ENCODE measurements around the gene SAMD8.
"Not testable (repeated sequence)": the region's sequence is repeated elsewhere in the genome, so short reads cannot be mapped to it uniquely, and the experiment has no call there.

The SAMD8 gene

GRCh38 chr10:75086278-75086934 is 25.1 kb upstream of the SAMD8 start:
- no peak for DNase-seq

- no peak for DNase-seq
Observed at GRCh38 chr10:75088640-75089039, 22.8 kb upstream of the SAMD8 start.

GRCh38 chr10:75089634-75090033 is 21.8 kb upstream of the SAMD8 start:
- DNase-seq, result no peak

GRCh38 chr10:75091146-75091545 is 20.3 kb upstream of the SAMD8 start:
- no peak for DNase-seq

GRCh38 chr10:75094465-75094864 is 17.0 kb upstream of the SAMD8 start:
- DNase-seq, result no peak

GRCh38 chr10:75095631-75096030 is 15.8 kb upstream of the SAMD8 start:
- no peak for DNase-seq

GRCh38 chr10:75096749-75097148 is 14.7 kb upstream of the SAMD8 start:
- DNase-seq, result no peak

- DNase-seq, result no peak
Observed at GRCh38 chr10:75097666-75098285, 13.7 kb upstream of the SAMD8 start.

- DNase-seq, result no peak
Observed at GRCh38 chr10:75098902-75099673, 12.4 kb upstream of the SAMD8 start.

- DNase-seq, result peak; percentile 82
Observed at GRCh38 chr10:75099952-75100763, 11.3 kb upstream of the SAMD8 start.

GRCh38 chr10:75100764-75101291 is 10.6 kb upstream of the SAMD8 start:
- no peak for DNase-seq

- DNase-seq, result no peak
Observed at GRCh38 chr10:75101416-75102251, 9.8 kb upstream of the SAMD8 start.

GRCh38 chr10:75102830-75103673 is 8.4 kb upstream of the SAMD8 start:
- DNase-seq, result no peak

GRCh38 chr10:75103881-75104686 is 7.4 kb upstream of the SAMD8 start:
- no peak for DNase-seq

- DNase-seq, result no peak
Observed at GRCh38 chr10:75104842-75105241, 6.6 kb upstream of the SAMD8 start.

- DNase-seq, result no peak
Observed at GRCh38 chr10:75105576-75106197, 5.8 kb upstream of the SAMD8 start.

GRCh38 chr10:75106242-75106641 is 5.2 kb upstream of the SAMD8 start:
- no peak for DNase-seq

- not testable (repeated sequence) for DNase-seq
Observed at GRCh38 chr10:75106891-75107290, 4.6 kb upstream of the SAMD8 start.
